Measurements from ENCODE around the gene CREM. TPM values are rescaled to one million over a fixed set of nuclear protein-coding genes. Genes with fewer than 3 reads are reported as not detected.

Gene CREM
- total and polyA plus RNA-seq, 2 of the 8 experiments (the other 6 are each of a cell fraction or from before 2014, with no cell fraction given) = 18.7 to 21.9 TPM

DNA sequence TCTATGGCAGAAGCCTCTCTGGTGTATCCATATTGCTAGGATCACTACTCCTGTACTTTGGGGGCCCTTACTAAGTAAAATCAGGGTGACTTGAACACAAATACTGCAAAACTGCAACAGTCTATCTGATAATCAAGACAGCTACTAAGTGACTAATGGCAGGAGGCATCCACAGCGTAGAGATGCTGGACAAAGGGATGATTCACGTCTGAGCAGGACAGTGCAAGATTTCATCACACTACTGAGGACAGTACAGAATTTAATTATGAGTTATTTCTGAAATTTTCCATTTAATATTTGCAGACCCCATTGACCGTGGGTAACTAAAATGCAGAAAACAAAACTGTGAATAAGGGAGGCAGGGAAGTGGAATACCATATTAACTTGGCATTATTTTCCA is 46.9 kb upstream of the CREM start:
- POLR2A ChIA-PET (ENCODE audit: partially characterized antibody) = interaction anchor here (0.9 kb wide), 1 partner anchor 10 kb away, joined by 3 read pairs; no protein-coding TSS in a partner anchor
- Histone ChIP-seq H3K4me2 (ENCODE audit: insufficient read depth in 1 of 2, low read depth in 2 of 2, low read length in 2 of 2) (no peak overlapping the region), H4K8ac (ENCODE audit: extremely low read depth, insufficient read depth, low read length) (no peak overlapping the region), H3K27me3 (replicated peaks in 1 of 4; ENCODE audit: control insufficient read depth in 3 of 4, extremely low read depth in 1 of 4, insufficient read depth in 3 of 4, low read length in 3 of 4) (no peaks in the 10 kb centered on the region), H3K23ac (ENCODE audit: insufficient read length) (no peak overlapping the region), H3K79me2 (ENCODE audit: control insufficient read depth in 1 of 2, insufficient read depth in 2 of 2, low read length in 2 of 2) (peaks cover 3 to 64% of the 10 kb centered on the region in 2 experiments; a peak in 3 of 4 replicates), H4K20me1 (replicated peaks in 1 of 2; ENCODE audit: control insufficient read depth in 1 of 2, insufficient read depth in 2 of 2, low read length in 2 of 2) (peaks cover 0 to 5% of the 10 kb centered on the region in 2 experiments), H3K4ac (replicated peaks; ENCODE audit: insufficient read length, low read depth, low read length) (no peak overlapping the region), H3K9ac (replicated peaks in 1 of 4; ENCODE audit: extremely low read depth in 1 of 4, low read depth in 3 of 4, low read length in 3 of 4) (no peak overlapping the region), H3K27ac (ENCODE audit: low read depth, low read length) (no peak overlapping the region), H3K79me1 (ENCODE audit: low read depth, low read length) (peaks cover 3% of the 10 kb centered on the region; the same call in 1 of the 2 replicates), H3K14ac (ENCODE audit: insufficient read length) (no peak overlapping the region), H3K18ac (ENCODE audit: extremely low read depth, low read length) (no peak overlapping the region), H4K5ac (ENCODE audit: insufficient read length, low read depth, low read length) (no peak overlapping the region), H3K23me2 (ENCODE audit: low read depth, low read length) (no peaks in the 10 kb centered on the region), H2BK120ac (replicated peaks; ENCODE audit: low read depth, low read length) (no peak overlapping the region), H3K36me3 (ENCODE audit: control insufficient read depth in 2 of 4, insufficient read depth in 4 of 4, low read length in 3 of 4) (no peaks in the 10 kb centered on the region), H4K91ac (replicated peaks; ENCODE audit: insufficient read length, low read length) (no peak overlapping the region), H2BK15ac (ENCODE audit: low read length) (no peak overlapping the region), H2BK12ac (ENCODE audit: low read depth, low read length) (no peak overlapping the region), H2AFZ (ENCODE audit: low read length) (no peak overlapping the region), H3K4me1 (replicated peaks in 1 of 4; ENCODE audit: control insufficient read depth in 3 of 4, insufficient read depth in 4 of 4, low read length in 3 of 4) (no peaks in the 10 kb centered on the region), H3K4me3 (ENCODE audit: extremely low read depth in 1 of 4, insufficient read depth in 2 of 4, low read depth in 3 of 4, low read length in 4 of 4) (no peak overlapping the region), H2BK5ac (ENCODE audit: low read depth, low read length) (no peak overlapping the region), H2AK5ac (ENCODE audit: low read depth, low read length) (no peak overlapping the region), H3K9me3 (ENCODE audit: insufficient read depth in 2 of 2, low read depth in 1 of 2, low read length in 1 of 2) (peaks cover 0 to 7% of the 10 kb centered on the region in 2 experiments; a peak in 1 of 4 replicates), H2BK20ac (ENCODE audit: low read length) (no peak overlapping the region), H3K56ac (replicated peaks; ENCODE audit: insufficient read length, low read depth, low read length) (no peak overlapping the region)
- FAIRE-seq = no peak
- no peak for DNase-seq (ENCODE audit: low read depth in 1 of 2, low spot score in 2 of 2)
- CTCF ChIA-PET (ENCODE audit: partially characterized antibody) = interaction anchor here (1.1 kb wide), 1 partner anchor 116 kb away, joined by 4 read pairs; no protein-coding TSS in a partner anchor
- 94% methylated on average over 3 of the region's 3 CpGs; no CpG with 5 or more reads in 1 of the 2 experiments for WGBS, 2 experiments (ENCODE audit: extremely low coverage in 1 of 2, insufficient coverage in 1 of 2, insufficient read length in 1 of 2, insufficient replicate concordance in 2 of 2, low coverage in 1 of 2, low lambda C conversion rate in 2 of 2, missing lambda C conversion rate in 1 of 2)
- TF ChIP-seq GTF2F1 (IDR thresholded peaks at IDR 0.05; ENCODE audit: borderline replicate concordance, low read depth, low read length) (no peak), EP300 (IDR thresholded peaks at IDR 0.05; ENCODE audit: borderline replicate concordance in 1 of 2, low read depth in 2 of 2, low read length in 2 of 2) (no peak), EGR1 (IDR thresholded peaks at IDR 0.05; ENCODE audit: borderline replicate concordance, low read depth, low read length) (no peak), CBX8 (IDR thresholded peaks at IDR 0.05; ENCODE audit: borderline replicate concordance, low read depth, low read length) (no peak), CBX5 (IDR thresholded peaks at IDR 0.05; ENCODE audit: low read depth, low read length) (no peak), CTCF (IDR thresholded peaks at IDR 0.05; ENCODE audit: control extremely low read depth in 1 of 3, insufficient read depth in 1 of 3, low read depth in 1 of 3, low read length in 3 of 3) (no peak), RFX5 (IDR thresholded peaks at IDR 0.05; ENCODE audit: borderline replicate concordance, low read depth, low read length) (no peak), NANOG (IDR thresholded peaks at IDR 0.05; ENCODE audit: insufficient read depth, low read depth, low read length, poor library complexity, severe bottlenecking) (no peak), TAF1 (IDR thresholded peaks at IDR 0.05; ENCODE audit: low read depth, low read length) (no peak), NRF1 (IDR thresholded peaks at IDR 0.05; ENCODE audit: low read depth, low read length) (no peak), POLR2AphosphoS5 (IDR thresholded peaks at IDR 0.05; ENCODE audit: low read depth, low read length) (no peak)
